Measurements from ENCODE around the gene CHST11.

Gene CHST11

DNA sequence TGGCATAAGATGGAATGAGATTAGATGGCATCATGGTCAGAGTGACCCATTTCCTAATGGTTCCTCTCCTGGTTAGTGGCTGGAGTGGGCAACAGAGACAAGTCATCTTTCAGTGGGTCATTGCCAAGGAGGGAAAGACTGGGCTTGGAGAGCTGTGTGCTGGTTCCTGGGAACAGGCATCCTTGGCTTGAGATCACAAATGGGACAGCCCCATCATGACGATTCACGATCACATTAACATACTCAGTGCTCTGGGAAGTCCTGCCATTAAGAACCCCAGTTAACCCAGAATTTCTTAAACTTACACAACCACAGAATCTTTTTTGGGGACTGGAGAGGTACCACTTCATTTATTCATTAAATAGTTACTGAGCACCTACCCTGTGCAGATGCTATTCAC lies 27.3 kb downstream of the CHST11 start:
- DNase-seq: no peak

DNA sequence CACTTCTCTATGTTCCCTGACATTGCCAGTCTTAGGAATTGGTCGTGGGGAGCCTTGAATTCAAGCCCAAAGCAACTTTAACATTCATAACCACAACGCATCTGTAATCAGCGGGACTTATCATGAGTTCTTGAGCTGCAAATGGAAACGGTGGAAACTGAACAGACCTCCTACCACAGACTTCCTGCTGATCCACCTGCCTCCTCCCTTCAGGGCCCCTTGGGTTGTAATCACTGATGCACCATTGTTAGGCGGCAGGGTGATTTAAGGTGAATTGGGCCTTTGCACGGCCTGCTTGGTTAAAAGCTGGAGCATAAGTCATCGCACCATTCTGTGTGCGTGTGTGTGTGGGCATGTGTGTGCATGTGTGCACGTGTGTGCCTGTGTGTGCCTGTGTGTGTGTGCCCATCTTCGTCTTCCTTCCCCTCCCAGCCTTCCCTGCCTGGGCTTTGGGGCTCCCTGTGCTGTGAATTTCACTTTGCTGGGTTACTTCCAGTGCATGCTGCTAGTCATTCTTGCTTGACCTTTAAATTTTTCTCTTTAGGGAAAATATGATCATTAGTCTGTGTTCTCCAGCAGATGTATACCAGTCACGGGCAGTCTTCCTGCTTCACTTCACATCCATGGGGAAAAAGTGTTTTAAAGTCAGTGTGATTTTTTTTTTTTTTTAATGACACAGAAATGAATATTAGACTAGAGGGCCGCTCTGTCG lies 29.1 kb downstream of the CHST11 start:
- DNase-seq: peak; percentile 63

- DNase-seq: no peak
These were observed 29.6 kb downstream of the CHST11 start for GRCh38 chr12:104486363-104486750.

DNA sequence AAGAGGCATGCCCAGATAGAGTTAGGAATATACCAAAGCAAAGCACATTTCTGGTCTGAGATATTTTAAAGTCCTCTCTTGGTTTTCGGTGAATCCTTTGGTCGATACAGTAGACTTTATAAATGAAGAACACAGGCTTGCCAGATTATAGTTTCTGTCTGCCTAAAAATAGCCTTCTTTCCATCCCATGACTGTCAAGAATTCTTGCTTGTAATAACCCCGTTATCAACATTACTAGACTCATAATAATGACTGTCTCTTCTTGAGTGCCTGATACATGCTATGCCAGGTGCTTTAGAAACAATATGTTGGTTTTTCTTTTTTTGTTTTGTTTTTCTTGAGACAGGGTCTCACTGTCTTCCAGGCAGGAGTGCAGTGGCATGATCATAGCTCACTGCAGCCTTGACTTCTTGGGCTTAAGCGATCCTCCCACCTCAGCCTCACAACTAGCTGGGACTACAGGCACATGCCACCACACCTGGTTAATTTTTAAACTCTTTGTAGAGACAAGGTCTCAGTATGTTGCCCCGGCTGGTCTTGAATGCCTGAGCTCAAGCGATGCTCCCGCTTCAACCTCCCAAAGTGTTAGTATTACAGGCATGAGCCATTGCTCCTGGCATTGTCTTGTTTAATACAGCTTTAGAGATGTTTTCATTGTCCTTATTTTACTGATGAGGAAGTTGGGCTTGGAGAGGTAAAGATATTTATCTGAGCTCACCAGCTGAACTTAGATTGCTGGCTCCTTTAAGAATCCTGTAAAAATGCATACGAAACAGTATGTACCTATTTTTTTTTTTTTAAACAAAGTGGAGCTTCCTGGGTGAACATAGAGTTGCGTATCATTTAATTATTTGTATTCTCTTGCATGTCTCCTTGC lies 30.4 kb downstream of the CHST11 start:
- no peak for DNase-seq

GRCh38 chr12:104488374-104488773 lies 31.6 kb downstream of the CHST11 start:
- DNase-seq: no peak

DNA sequence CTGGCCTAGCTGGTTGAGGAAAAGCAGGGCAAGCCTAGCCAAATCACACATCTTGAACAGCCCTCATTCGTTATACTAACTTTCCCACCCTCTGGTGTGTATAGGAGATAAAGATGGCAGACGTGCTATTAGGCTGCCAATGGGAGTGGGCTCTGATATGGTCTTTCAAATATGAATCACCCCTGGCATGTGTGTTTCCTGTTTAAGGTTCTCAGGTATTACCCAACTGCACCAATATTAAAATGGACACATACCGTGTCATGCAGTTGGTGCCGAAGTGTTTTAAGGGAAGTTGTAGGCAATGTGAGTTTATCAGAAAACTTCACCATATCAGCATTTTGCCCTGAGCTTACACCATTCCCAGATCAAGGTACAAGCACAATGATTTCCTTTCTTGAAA lies 33.4 kb downstream of the CHST11 start:
- DNase-seq: no peak

GRCh38 chr12:104490850-104491249 lies 34.1 kb downstream of the CHST11 start:
- no peak for DNase-seq

GRCh38 chr12:104493496-104493895 lies 36.7 kb downstream of the CHST11 start:
- no peak for DNase-seq

- DNase-seq: peak; percentile 66
These were observed 37.5 kb downstream of the CHST11 start for GRCh38 chr12:104494137-104494792.

GRCh38 chr12:104494793-104495158 lies 38.0 kb downstream of the CHST11 start:
- DNase-seq: peak; percentile 52

DNA sequence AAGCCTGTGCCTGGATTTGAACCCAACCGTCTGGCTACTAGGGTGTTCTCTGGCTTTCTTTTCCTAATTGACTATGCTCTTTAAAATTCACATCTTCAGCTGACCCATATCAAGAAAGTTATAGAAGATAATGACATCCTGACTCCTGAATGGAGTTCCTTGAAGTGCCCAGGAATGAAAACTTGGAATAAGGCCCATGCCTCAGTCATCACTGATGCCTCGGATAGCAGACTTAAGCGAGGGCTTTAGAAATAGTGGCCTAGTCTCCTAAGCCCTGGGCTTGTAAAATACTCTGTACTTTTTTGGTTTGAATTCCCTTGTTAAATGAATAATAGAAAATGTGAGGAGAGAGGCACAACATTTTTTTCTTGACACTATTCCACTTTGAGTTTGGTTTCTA lies 39.0 kb downstream of the CHST11 start:
- no peak for DNase-seq

DNA sequence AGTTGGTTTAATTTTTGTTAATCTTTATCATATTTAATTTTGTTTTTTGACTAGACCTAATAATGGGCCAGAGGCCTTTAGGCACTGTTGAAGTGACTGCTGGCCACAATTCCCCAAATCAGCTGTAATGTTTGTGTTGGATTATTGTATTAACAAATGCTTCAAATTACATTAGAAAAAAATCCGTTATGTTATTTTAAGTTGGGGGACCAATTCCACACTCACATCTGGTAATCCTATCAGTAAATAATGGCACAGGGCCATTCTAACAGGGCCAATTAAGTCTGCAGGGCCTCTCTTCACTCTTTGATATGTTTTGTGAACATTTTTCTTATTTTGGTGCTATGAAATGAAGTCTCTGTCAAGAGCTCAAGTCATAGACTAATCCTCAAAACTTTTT lies 39.6 kb downstream of the CHST11 start:
- no peak for DNase-seq

DNA sequence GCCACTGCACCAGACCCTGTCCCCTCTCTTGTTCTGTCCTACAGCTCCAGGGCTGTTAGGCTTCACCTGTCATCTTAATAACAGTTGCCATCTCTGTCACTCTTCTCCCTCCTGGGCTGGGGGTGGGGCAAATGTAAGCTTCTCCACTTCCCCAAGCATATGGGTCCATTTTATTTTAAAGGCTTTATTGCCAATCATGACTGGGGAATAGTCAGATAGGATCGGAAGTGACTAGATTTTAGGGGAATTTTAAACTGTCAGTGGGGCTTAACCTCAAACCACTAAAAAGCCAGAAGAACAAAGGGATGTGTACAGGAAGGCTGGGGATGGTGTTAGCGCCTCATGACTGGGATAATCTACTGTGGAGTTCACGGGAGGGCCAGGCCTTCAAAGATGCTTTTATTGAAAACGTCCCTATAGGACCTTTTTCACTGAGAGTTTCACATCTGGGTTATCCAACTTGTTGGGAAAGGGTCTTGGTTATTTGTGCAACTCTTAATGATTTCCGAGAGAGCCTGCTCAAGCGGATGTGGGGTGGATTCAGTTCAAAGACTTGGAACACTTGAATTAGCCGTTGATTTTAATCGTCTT lies 41.6 kb downstream of the CHST11 start:
- DNase-seq: peak; percentile 66

DNA sequence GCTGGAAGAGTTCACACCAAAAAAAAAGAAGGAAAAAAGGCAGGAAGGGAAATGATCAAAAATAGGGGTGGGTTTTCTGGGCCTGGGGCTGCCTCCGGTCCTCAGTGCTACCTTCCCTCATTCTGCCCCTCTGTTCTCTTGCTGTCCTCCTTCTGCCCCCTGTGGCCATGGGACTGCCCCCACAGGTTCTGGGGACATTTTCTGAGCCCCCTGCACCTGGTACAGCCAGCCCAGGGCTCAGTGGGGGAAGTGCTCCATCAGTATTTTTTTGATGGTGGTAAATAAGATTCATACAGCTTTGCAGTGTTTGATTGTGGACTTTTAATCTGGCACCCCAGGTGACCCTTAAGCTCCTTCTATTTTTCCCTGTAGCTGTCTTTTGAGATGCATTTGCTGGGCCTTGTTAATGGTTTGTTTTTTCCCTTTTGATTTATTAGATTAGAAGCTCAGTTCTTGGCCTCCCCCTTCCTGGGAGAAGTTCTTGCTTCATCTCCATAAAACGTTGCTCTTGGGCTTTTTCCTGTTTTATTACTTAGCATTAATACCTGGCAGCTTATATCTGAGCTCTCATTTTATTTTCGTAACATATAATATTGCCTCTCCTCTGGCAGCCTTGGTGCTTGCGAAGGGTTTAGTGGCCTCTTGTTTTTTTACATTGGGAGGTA lies 43.1 kb downstream of the CHST11 start:
- DNase-seq: no peak

DNA sequence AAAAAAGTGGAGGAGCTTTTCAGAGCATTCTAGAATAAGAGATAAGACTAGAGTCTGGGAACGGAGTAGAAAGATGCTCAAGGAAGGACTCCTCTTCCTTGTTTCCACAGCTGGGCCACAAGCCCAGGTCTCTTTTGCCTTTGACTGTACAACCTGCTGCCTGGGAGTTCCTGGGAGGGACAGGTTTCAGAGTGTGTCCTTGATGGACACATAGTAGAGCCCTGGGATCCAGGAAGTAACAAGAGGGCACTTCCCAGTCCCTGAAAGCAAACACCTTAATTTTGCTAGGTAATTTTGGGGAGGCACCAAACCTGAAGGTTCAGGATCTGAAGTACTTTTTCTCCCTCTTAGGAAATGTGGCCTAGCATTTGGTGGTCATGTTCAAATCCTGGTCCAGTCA lies 44.4 kb downstream of the CHST11 start:
- DNase-seq: no peak

- DNase-seq: peak; percentile 30
These were observed 44.9 kb downstream of the CHST11 start for GRCh38 chr12:104501660-104502059.

DNA sequence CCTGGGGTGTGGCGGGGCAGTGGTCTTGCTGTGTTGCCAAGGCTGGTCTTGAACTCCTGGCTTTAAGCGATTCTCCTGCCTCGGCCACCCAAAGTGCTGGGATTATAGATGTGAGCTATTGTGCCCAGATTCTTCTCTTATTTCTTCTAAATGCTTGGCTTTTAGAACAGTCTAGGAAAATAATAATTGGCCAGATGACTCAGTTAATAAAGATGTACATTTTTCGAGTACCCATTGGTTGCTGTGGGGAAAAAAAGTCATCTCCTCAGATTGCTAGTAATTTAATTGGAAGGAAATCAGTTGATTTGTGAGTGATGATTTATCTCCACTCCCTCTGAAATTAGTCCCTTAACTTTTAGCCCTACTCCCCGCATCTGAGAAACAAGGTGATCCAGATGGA lies 45.5 kb downstream of the CHST11 start:
- DNase-seq: no peak

DNA sequence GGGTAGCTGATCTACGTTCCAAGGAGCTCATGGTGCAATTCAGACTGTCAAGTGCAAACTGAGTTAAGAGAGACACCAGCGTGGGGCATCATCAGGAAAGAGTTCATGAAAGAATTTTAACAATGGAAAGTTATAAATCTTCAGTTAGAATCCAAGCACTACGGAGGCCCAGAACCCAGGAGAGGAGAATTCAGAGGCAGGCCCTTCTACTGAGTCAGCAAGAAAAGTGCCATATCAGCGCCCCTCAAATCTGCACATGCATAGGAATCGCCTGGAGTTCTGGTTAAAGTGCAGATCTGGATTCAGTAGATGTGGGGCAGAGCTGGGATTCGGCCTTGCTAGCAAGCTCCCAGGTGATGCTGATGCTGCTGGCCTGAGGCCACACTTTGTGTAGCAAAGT lies 45.9 kb downstream of the CHST11 start:
- DNase-seq: no peak

- no peak for DNase-seq
These were observed 46.4 kb downstream of the CHST11 start for GRCh38 chr12:104503191-104503590.

DNA sequence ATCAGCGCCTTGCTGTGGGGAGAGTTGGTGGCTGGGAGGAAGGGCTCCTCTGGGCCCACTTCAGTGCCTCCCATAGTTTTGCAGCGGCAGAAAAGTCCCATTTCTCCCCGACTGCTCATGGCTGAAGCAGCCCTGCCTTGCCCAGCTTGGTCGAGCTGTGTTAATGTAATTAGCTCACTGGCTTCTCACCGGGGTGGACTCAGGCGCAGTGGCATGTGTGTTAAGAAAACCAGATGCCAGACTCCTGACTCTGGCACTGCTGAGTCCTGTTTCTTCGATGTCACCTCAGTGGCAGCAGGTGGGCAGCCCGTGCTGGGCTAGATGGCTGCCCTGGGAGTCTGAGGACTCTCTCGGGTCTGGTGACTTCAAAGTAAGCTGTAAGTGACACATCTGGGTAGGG lies 47.4 kb downstream of the CHST11 start:
- no peak for DNase-seq

- no peak for DNase-seq
These were observed 48.5 kb downstream of the CHST11 start for GRCh38 chr12:104505095-104505818.

Data from activated CD4-positive, alpha-beta T cell treated with anti-CD3 and anti-CD28 coated beads, Interleukin-10, Interleukin-2, amounts not matched to agents 100 ng/mL and 50 ng/mL, durations not matched to agents 16 hours and 8 hours (primary cell).